Activated CD4-positive, alpha-beta T cell treated with anti-CD3 and anti-CD28 coated beads for 4 hours (primary cell): ENCODE measurements around the gene MALSU1.
"Not testable (repeated sequence)": the region's sequence is repeated elsewhere in the genome, so short reads cannot be mapped to it uniquely, and the experiment has no call there.

Experiments
- DNase-seq, 2 donors: peaks; one replicate each; pipeline ENCODE4 v3.0.0-alpha.2; 2020

MALSU1 gene

GRCh38 chr7:23287612-23288011, 11.5 kb upstream of the MALSU1 start:
- no peak for DNase-seq

DNA sequence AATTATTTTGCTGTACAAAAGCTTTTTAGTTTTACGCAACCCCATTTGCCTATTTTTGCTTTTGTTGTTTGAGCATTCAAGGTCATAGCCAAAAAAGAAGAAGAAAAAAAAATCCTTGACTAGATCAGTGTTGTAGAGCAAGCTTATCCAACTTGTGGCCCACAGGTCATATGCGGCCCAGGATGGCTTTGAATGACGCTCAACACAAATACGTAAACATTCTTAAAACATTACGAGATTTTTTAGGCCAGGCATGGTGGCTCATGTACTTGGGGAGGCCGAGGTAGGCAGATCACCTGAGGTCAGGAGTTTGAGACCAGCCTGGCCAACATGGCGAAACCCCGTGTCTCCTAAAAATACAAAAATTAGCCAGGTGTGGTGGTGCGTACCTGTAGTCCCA, 8.1 kb upstream of the MALSU1 start:
- no peak for DNase-seq

- no peak for DNase-seq
Observed at GRCh38 chr7:23291957-23292560, 7.1 kb upstream of the MALSU1 start.

DNA sequence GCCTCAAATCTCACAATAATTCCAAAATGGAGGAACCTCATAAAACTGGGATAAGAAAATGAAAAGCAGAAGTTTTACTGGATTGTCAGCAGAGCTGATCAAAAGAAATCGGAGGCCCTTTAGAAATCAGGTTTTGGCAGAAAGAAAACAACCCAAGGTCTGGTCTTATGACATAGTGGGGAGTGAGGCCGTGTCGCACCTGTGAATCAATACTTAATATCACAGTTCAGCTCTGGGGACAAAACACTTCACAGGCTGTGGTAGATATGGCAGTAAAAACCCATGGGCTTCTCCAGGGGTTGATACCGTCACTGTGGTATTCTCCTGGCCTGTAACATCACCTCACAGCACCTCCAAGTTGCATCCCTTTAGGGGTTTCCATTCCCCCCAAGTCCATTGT, 6.5 kb upstream of the MALSU1 start:
- DNase-seq, result no peak

GRCh38 chr7:23293500-23294073, 5.6 kb upstream of the MALSU1 start:
- no peak for DNase-seq

- no peak for DNase-seq
Observed at GRCh38 chr7:23294549-23295400, 4.4 kb upstream of the MALSU1 start.

DNA sequence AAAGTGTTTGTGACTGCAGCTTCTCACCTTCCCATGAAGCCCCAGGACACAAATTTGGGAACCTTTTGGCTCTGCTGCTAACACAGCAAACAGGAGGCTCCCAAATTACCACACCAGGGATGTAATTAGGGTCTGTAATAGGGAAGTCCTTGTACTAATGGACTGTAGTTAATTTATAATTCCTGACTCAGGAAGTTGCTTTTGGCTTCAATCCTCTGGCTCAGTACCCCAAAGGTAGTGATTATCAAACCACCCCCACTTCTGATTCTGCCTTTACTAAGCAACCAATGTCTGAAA, 3.8 kb upstream of the MALSU1 start:
- no peak for DNase-seq

- no peak for DNase-seq
Observed at GRCh38 chr7:23298141-23298881, 828 bp upstream of the MALSU1 start.

- DNase-seq, result no peak
Observed at GRCh38 chr7:23299770-23300300, 696 bp downstream of the MALSU1 start.

DNA sequence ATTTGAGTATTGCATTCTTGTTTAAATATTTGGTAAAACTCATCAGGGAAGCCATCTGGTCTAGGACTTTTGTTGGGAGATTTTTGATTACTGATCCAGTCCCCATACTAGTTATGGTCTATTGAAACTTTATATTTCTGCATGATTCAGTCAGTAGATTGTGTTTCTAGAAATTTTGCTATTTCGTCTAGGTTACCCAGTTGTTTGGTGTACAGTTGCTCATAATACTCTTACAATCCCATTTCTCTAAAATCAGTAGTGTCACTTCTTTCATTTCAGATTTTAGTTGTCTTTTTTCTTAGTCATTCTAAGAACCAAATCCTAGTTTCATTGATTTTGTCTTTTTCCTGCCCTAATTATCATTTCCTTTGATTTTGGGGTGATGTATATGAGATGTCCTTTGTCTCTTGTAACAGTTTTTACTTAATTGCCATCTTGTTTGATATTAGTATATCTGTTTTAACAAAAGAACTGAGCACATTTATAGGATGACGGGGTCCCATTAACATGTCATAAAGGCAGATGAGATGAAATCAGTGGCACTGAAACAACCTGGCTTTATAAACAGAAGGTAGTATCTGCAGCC, 7.9 kb downstream of the MALSU1 start:
- DNase-seq, result no peak

DNA sequence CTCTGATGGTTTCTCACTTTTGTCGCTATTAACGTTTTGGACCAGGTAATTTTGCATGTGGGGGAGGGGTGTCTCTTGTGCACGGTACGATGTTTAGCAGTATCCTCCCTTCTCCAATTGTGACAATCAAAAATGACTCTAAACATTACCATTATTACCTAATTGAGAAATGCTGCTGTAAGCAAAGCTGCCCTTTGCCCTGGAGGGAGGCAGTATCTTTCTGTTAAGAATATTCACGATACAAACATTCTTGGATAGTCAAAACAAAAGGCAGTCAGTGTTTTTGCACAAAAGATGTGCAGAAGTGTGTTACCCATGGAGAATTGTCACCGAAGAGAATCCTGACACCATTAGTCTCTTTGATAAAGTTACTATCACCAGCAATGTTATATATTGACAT, 9.6 kb downstream of the MALSU1 start:
- no peak for DNase-seq

GRCh38 chr7:23312141-23312540, 13.0 kb downstream of the MALSU1 start:
- DNase-seq, result not testable (repeated sequence)

DNA sequence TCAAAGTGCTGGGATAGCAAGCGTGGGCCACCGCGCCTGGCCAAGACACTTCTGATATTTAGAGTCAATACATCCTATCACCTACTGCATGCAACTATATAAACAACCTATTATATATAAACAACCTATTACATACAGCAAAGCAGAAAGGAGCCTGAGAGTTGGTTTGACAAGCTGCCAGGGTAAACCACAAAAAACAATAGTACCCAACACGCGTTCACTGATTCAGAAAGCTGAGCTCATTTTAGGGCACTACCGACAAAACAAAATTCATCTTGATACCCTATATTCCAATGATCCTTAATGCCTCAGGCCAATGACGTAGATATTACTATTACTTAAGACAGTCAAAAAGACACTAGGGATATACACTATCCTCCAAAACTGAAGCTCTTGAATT, 16.2 kb downstream of the MALSU1 start:
- no peak for DNase-seq

DNA sequence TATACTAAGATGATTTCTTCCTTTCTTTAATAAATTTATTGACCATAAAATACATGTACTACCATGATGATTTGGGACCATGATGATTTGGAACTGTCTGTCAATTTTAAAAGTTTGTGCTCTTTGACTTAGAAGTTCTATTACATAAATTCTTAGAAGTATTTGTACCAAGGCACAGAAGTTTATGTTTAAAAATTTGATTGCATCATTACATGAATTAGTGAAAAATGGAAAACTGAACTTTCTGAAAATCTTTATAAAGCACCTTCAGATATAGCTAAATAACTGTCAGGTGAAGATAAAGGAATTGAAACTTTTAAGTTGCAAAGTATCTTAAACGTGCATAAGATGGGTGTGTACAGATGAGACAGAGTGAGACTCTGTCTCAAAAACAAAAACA, 32.0 kb downstream of the MALSU1 start:
- DNase-seq, result no peak

- DNase-seq, result no peak
Observed at GRCh38 chr7:23332193-23332592, 33.1 kb downstream of the MALSU1 start.

- no peak for DNase-seq
Observed at GRCh38 chr7:23332910-23333612, 33.9 kb downstream of the MALSU1 start.

- no peak for DNase-seq
Observed at GRCh38 chr7:23333671-23334246, 34.6 kb downstream of the MALSU1 start.

GRCh38 chr7:23334482-23335056, 35.4 kb downstream of the MALSU1 start:
- no peak for DNase-seq

DNA sequence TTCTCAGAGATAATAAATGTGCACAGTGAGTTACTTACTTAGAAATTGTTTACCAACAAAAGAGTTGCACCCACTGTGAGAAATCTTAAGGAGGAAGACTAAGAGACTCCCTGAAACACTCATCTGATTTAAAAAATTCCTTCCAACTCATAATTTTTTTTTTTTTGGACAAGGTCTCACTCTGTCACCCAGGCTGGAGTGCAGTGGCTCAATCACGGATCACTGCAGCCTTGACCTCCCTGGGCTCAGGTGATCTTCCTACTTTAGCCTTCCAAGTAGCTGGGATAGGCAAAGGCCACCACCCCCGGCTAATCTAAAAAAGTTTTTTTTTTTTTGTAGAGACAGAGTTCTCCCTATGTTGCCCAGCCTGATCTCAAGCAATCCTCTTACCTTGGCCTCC, 36.0 kb downstream of the MALSU1 start:
- no peak for DNase-seq

GRCh38 chr7:23335621-23336020, 36.5 kb downstream of the MALSU1 start:
- no peak for DNase-seq

GRCh38 chr7:23336086-23336485, 36.9 kb downstream of the MALSU1 start:
- DNase-seq, result no peak

GRCh38 chr7:23336799-23337283, 37.7 kb downstream of the MALSU1 start:
- no peak for DNase-seq
